ENCODE measurements around the gene WDR5.

Gene WDR5

DNA sequence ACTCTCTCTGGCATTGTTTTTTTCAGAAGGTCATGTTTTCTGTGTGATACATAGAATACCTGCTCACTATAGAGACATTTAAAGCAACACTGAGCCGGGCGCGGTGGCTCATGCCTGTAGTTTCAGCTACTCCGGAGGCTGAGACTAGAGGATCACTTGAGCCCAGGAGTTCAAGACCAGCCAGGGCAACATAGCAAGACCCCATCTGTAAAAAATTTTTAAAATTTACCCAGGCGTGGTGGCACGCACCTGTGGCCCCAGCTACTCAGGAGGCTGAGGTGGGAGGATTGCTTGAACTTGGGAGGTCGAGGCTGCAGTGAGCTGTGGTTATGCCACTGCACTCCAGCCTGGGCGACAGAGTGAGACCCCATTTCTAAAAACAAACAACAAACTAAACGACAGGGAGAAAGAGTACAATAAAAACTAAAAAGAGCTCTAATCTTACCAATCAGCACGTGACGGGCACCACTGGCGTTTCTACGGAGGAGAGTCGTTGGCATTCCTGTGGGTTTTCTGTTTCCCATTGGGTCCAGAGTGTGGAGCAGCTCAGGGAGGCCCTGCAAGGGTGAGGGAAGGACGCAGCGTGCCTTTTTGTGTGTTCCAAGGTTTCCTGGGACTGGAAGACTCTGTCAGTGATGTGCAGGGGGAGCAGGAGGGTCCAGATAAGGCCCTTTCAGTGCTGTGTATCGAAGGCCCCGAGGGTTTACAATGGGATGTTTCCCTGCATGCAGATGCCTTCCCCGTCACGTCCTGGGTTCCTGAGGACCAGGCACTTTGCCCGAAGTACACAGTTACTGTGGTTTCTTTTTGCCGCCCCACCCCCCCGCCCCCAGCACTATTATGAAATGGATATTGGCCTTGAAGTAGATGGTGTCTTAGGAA, 35.7 kb downstream of the WDR5 start:
- TF ChIP-seq, protein P1, sequence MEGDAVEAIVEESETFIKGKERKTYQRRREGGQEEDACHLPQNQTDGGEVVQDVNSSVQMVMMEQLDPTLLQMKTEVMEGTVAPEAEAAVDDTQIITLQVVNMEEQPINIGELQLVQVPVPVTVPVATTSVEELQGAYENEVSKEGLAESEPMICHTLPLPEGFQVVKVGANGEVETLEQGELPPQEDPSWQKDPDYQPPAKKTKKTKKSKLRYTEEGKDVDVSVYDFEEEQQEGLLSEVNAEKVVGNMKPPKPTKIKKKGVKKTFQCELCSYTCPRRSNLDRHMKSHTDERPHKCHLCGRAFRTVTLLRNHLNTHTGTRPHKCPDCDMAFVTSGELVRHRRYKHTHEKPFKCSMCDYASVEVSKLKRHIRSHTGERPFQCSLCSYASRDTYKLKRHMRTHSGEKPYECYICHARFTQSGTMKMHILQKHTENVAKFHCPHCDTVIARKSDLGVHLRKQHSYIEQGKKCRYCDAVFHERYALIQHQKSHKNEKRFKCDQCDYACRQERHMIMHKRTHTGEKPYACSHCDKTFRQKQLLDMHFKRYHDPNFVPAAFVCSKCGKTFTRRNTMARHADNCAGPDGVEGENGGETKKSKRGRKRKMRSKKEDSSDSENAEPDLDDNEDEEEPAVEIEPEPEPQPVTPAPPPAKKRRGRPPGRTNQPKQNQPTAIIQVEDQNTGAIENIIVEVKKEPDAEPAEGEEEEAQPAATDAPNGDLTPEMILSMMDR (IDR thresholded peaks at IDR 0.05; ENCODE audit: extremely low read depth, insufficient read depth, missing control alignments), result no peak
- in situ Hi-C loops (cut with MboI; ENCODE audit: low pct_unique_long_range_greater_than_20kb, low sequenced_read_pairs, unreplicated experiment), result no loop called here
- no peak for DNase-seq (ENCODE audit: low spot score)

- TF ChIP-seq, protein P1 (IDR thresholded peaks at IDR 0.05; ENCODE audit: extremely low read depth, insufficient read depth, missing control alignments), result no peak
- DNase-seq (ENCODE audit: low spot score), result no peak
- in situ Hi-C loops (cut with MboI; ENCODE audit: low pct_unique_long_range_greater_than_20kb, low sequenced_read_pairs, unreplicated experiment), result no loop called here
These were observed 36.6 kb downstream of the WDR5 start for GRCh38 chr9:134172198-134173126.

GRCh38 chr9:134173127-134174072, 37.5 kb downstream of the WDR5 start:
- no peak for DNase-seq (ENCODE audit: low spot score)
- in situ Hi-C loops (cut with MboI; ENCODE audit: low pct_unique_long_range_greater_than_20kb, low sequenced_read_pairs, unreplicated experiment), result no loop called here
- TF ChIP-seq, protein P1 (IDR thresholded peaks at IDR 0.05; ENCODE audit: extremely low read depth, insufficient read depth, missing control alignments), result no peak

- in situ Hi-C loops (cut with MboI; ENCODE audit: low pct_unique_long_range_greater_than_20kb, low sequenced_read_pairs, unreplicated experiment), result no loop called here
- no peak for DNase-seq (ENCODE audit: low spot score)
- TF ChIP-seq, protein P1 (IDR thresholded peaks at IDR 0.05; ENCODE audit: extremely low read depth, insufficient read depth, missing control alignments), result no peak
These were observed 38.2 kb downstream of the WDR5 start for GRCh38 chr9:134174073-134174449.

GRCh38 chr9:134174526-134175290, 38.8 kb downstream of the WDR5 start:
- TF ChIP-seq, protein P1 (IDR thresholded peaks at IDR 0.05; ENCODE audit: extremely low read depth, insufficient read depth, missing control alignments), result no peak
- in situ Hi-C loops (cut with MboI; ENCODE audit: low pct_unique_long_range_greater_than_20kb, low sequenced_read_pairs, unreplicated experiment), result no loop called here
- DNase-seq (ENCODE audit: low spot score), result no peak

Data from GM13977 (cell line).